GM12872 (cell line): ENCODE measurements around the gene EIF2B2.

Experiments
- CTCF ChIP-seq: IDR thresholded peaks from 3 replicates; pipeline ENCODE4 v1.5.1; 2011; ENCODE audit warnings: low read depth, mild to moderate bottlenecking, low read length, moderate library complexity; ENCODE audit not compliant: insufficient read depth

Gene EIF2B2

DNA sequence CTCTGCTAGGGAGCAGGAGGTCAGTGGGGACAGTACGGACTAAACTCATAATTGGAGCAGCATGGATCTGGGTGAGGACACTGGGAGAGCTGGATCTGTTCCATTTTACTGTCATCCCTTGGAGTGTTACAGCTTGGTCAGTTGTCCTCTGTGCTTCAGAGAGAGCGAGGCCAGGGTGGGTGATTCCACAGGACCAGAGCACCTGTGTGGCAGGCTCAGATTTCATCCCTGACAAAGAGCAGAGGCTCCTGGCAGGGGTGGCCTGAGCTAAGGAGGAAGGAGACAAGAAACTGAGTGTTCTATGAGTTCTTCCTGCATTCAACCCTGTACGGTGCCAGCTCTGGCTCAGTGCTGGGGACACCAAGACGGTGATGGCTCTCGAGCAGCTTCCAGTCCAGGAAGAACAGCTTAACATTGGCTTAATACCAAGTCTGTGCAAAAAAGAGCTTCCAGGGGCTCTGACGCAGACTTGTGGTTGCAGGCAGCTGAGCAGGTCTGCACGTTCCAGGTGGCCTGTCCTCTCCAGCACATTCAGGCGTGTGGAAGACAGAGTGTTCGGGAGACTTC lies 38.9 kb upstream of the EIF2B2 start:
- TF ChIP-seq CTCF = no peak

GRCh38 chr14:74964787-74965485 lies 37.8 kb upstream of the EIF2B2 start:
- no peak for TF ChIP-seq CTCF

GRCh38 chr14:74965486-74966153 lies 37.1 kb upstream of the EIF2B2 start:
- no peak for TF ChIP-seq CTCF

DNA sequence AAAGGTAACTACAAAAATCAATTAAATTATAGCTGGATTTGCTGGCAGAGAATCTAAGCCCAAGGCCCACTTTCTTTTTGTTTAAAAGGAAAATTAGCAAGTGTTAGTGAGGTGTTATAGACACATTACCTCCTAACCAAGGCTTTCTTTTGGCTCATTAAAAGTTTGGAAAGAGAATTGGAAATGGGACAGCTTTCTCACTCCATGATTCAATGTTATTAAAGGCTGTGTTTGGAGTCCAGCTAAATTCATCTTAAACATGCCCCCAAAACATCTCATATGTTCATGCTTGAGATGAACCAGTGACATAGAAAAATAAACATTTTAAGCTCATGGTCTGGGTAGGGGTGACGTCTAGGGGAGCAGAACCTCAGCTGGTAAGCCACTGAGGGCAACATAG lies 33.9 kb upstream of the EIF2B2 start:
- TF ChIP-seq CTCF = no peak

- no peak for TF ChIP-seq CTCF
These were observed 29.6 kb upstream of the EIF2B2 start for GRCh38 chr14:74973003-74973653.

GRCh38 chr14:74973905-74974363 lies 28.8 kb upstream of the EIF2B2 start:
- no peak for TF ChIP-seq CTCF

GRCh38 chr14:74974364-74975058 lies 28.2 kb upstream of the EIF2B2 start:
- no peak for TF ChIP-seq CTCF
